LNCaP clone FGC (cell line): Measurements from ENCODE around the gene RNF6.
A peak's percentile ranks its signal among the peaks of the same experiment; 100 is the strongest.
"Not testable (repeated sequence)": the region's sequence is repeated elsewhere in the genome, so short reads cannot be mapped to it uniquely, and the experiment has no call there.

Experiments used
- DNase-seq: peaks from one replicate; pipeline ENCODE4 v3.0.0-alpha.2; 2011; ENCODE audit warnings: low read depth
- H3K4me3 ChIP-seq: 2 replicates; pipeline ENCODE4 v1.5.1; 2011; ENCODE audit warnings: mild to moderate bottlenecking, low read depth, low read length, control low read depth
- CTCF ChIP-seq: IDR thresholded peaks from 2 replicates; pipeline ENCODE4 v1.5.1; 2012; ENCODE audit warnings: mild to moderate bottlenecking; ENCODE audit not compliant: control insufficient read depth, insufficient read depth; ENCODE audit errors: extremely low read depth

Gene RNF6

GRCh38 chr13:26255691-26256277 is 33.7 kb upstream of the RNF6 start:
- no peak for DNase-seq
- TF ChIP-seq CTCF, result peak; percentile 19; the same call in 1 of the 2 replicates
- H3K4me3 ChIP-seq, result peak overlapping the region; percentile 73

- H3K4me3 ChIP-seq, result peak overlapping the region; percentile 73
- TF ChIP-seq CTCF, result no peak
- no peak for DNase-seq
Observed at GRCh38 chr13:26255115-26255514, 33.0 kb upstream of the RNF6 start.

- DNase-seq, result peak; percentile 45
- no peak for TF ChIP-seq CTCF
- peak overlapping the region; percentile 73 for H3K4me3 ChIP-seq
Observed at GRCh38 chr13:26254583-26255111, 32.5 kb upstream of the RNF6 start.

GRCh38 chr13:26253787-26254582 is 31.9 kb upstream of the RNF6 start, which contains the start of gene CDK8:
TSS of gene CDK8 (plus strand) at chr13:26254129. CDS start at chr13:26254642, 513 bp downstream.
- TF ChIP-seq CTCF, result no peak
- peak; percentile 79 for DNase-seq
- H3K4me3 ChIP-seq, result peak within 1 kb of the TSS; percentile 73

- TF ChIP-seq CTCF, result no peak
- H3K4me3 ChIP-seq, result peak overlapping the region; percentile 73
- no peak for DNase-seq
Observed at GRCh38 chr13:26253262-26253786, 31.2 kb upstream of the RNF6 start.

GRCh38 chr13:26252006-26252405 is 29.9 kb upstream of the RNF6 start:
- not testable (repeated sequence) for H3K4me3 ChIP-seq, DNase-seq

- DNase-seq, result no peak
- TF ChIP-seq CTCF, result no peak
- no peak overlapping the region for H3K4me3 ChIP-seq
Observed at GRCh38 chr13:26249551-26249950, 27.4 kb upstream of the RNF6 start.
